Activated CD4-positive, CD25-positive, alpha-beta regulatory T cell (primary cell): ENCODE results near the gene GPR22.

Experiments used
- DNase-seq, 4 experiments: peaks; one replicate each; lab custom pipeline; 2025; lab: John Stamatoyannopoulos, UW

GPR22 gene

DNA sequence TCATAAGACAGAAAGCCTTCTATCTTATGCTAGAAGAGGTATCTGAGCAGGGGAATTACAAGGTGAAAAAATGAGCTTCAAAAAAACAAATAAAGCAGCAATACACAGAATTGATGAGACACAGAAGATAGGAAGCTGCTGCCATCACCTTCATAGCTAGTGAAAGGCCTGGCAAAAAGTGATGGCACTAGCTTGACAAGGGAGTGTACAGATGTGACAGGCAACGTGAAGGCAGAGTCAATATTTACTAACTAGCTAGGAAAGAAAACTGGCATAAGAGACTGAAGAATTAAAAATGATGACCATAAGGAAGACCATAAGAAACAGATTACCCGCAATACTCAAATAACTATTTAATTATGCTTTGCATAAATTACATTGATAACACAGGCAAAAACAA lies 9.4 kb downstream of the GPR22 start:
- no peak for DNase-seq

GRCh38 chr7:107480932-107481331 lies 11.1 kb downstream of the GPR22 start:
- DNase-seq: no peak

- DNase-seq: no peak
These were observed 12.7 kb downstream of the GPR22 start for GRCh38 chr7:107482571-107482970.

DNA sequence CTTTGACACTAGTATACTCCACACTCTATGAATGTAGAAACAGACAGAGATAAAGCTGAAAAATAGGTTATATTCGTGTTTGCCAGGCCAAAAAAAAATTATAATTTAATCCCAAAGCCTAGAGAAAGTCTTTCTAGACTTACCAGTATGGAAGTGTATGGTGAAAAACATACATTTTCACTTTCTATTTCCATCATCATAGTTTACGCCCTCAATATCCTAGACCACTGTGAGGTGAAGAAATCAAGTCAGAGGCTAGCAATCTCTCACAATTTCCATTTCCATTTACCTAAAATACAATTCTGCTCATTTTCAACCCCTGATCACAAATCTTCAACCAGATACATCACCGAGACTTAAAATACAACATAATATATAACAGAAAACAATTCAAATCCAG lies 16.2 kb downstream of the GPR22 start:
- DNase-seq: no peak

DNA sequence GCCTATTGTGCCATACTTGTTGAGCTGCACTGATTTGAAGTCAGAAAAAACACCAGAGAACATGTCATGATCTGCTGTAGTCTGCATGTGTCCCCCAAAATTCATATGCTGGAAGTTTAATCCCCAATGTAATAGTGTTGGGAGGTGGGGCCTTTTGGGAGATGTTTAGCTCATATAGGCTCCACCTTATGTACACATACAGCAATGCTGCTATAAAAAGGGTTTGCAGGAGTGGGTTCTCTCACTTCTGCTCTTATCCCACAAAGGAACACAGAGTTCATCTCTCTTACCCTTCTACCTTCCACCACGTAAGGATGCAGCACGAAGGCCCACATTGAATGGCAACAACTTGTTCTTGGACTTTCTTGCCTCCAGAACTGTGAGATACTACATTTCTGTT lies 23.0 kb downstream of the GPR22 start:
- no peak for DNase-seq

- no peak for DNase-seq
These were observed 24.5 kb downstream of the GPR22 start for GRCh38 chr7:107494315-107494751.

- no peak for DNase-seq
These were observed 25.0 kb downstream of the GPR22 start for GRCh38 chr7:107494884-107495283.

- no peak for DNase-seq
These were observed 25.7 kb downstream of the GPR22 start for GRCh38 chr7:107495516-107495915.

- no peak for DNase-seq
These were observed 29.9 kb downstream of the GPR22 start for GRCh38 chr7:107499731-107500130.

- no peak for DNase-seq
These were observed 31.7 kb downstream of the GPR22 start for GRCh38 chr7:107501593-107501992.

GRCh38 chr7:107502154-107502553 lies 32.3 kb downstream of the GPR22 start:
- DNase-seq: no peak

DNA sequence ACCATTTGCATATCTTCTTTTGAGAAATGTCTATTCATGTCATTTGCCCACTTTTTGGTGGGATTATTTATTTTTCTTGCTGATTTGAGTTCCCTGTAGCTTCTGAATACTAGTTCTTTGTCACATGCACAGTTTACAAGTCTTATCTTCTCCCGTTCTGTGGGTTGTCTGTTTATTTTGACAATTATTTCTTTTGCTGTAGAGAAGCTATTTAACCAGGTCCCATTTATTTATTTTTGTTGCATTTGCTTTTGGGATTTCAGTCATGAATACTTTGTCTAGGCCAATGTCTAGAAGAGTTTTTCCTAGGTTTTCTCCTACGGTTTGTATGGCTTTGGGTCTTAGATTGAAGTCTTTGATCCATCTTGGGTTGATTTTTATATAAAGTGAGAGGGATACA lies 32.9 kb downstream of the GPR22 start:
- no peak for DNase-seq

DNA sequence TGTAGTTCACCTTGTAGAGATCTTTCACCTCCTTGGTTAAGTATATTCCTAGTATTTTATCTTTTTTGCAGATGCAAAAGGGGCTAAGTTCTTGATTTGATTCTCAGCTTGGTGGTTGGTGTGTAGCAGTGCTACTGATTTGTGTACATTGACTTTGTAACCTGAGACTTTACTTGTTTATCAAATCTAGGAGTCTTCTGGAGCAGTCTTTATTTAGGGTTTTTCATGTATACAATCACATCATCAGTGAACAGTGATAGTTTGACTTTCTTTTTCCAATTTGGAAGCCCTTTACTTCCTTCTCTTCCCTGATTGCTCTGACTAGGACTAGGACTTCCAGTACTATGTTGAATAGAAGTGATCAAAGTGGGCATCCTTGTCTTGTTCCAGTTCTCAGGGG lies 33.8 kb downstream of the GPR22 start:
- no peak for DNase-seq

- DNase-seq: no peak
These were observed 35.5 kb downstream of the GPR22 start for GRCh38 chr7:107505362-107505761.

- no peak for DNase-seq
These were observed 36.3 kb downstream of the GPR22 start for GRCh38 chr7:107505997-107506673.

- DNase-seq: no peak
These were observed 37.0 kb downstream of the GPR22 start for GRCh38 chr7:107506674-107507339.
